Gastrocnemius medialis (tissue), 4 donors: ENCODE measurements around the gene FREM3. TPM values are rescaled to one million over a fixed set of nuclear protein-coding genes. Genes with fewer than 3 reads are reported as not detected.

ENCODE experiments used
- ATAC-seq, 2 donors: fragments of 150-250 bp; one replicate each; pipeline ENCODE4 v1.9.1; 2016
- DNase-seq, 2 donors: peaks; one replicate each; pipeline ENCODE4 v3.0.0-alpha.2; 2019
- H3K27ac ChIP-seq, 4 donors: fragments of 200-600 bp; sonication (generic); 1 replicate in 1 of 4; 2 replicates in 3 of 4; pipeline ENCODE4 v1.5.1; 2016 to 2018; ENCODE audit warnings: mild to moderate bottlenecking in 2 of 4, moderate library complexity in 1 of 4
- H3K27me3 ChIP-seq, 3 donors: fragments of 200-600 bp; sonication (generic) in 2 of 3; 1 replicate in 1 of 3; 2 replicates in 2 of 3; pipeline versions ENCODE4 v1.5.1 to v1.6.0; 2016 to 2019; ENCODE audit warnings: mild to moderate bottlenecking in 1 of 3, moderate library complexity in 1 of 3
- H3K36me3 ChIP-seq, 2 donors: fragments of 200-600 bp; sonication (generic) in 1 of 2; one replicate each; pipeline ENCODE4 v1.5.1; 2017 to 2018
- H3K4me1 ChIP-seq, 2 donors: fragments of 200-600 bp; sonication (generic) in 1 of 2; one replicate each; pipeline ENCODE4 v1.5.1; 2016 to 2017; ENCODE audit warnings: mild to moderate bottlenecking in 2 of 2
- H3K4me3 ChIP-seq, 4 donors: fragments of 200-600 bp; sonication (generic) in 3 of 4; 1 replicate in 1 of 4; 2 replicates in 3 of 4; pipeline ENCODE4 v1.5.1; 2016 to 2019; ENCODE audit warnings: mild to moderate bottlenecking in 2 of 4
- H3K9me3 ChIP-seq, 3 donors: fragments of 200-600 bp; sonication (generic) in 2 of 3; 1 replicate in 1 of 3; 2 replicates in 2 of 3; pipeline ENCODE4 v1.5.1; 2016 to 2019
- CTCF ChIP-seq, 5 experiments: fragments of 450-650 bp in 3 of 5; fragments of 200-600 bp in 2 of 5; sonication (generic) in 2 of 5; IDR thresholded peaks in 4 of 5; conservative IDR thresholded peaks in 1 of 5; 1 replicate in 4 of 5; 2 replicates in 1 of 5; pipeline ENCODE4 v1.5.1; 2016 to 2019; ENCODE audit warnings: antibody characterized with exemption in 5 of 5, mild to moderate bottlenecking in 3 of 5, moderate library complexity in 3 of 5
- POLR2A ChIP-seq, 2 donors: fragments of 450-650 bp; IDR thresholded peaks; one replicate each; pipeline ENCODE4 v1.6.1; 2017; ENCODE audit warnings: antibody characterized with exemption in 2 of 2, mild to moderate bottlenecking in 2 of 2, moderate library complexity in 2 of 2
- in situ Hi-C, 4 donors: fragments of 200-750 bp; cut with MboI; loops; one replicate each; pipeline versions ENCODE4 v1.15.0 to v1.8.0; 2017; ENCODE audit warnings: low sequenced_read_pairs in 4 of 4
- intact Hi-C: fragments of 100-400 bp; cut with DNase I; formaldehyde crosslinking; loops from one replicate; pipeline ENCODE4 v1.15.1; 2023; ENCODE audit warnings: low total_unique reads
- total RNA-seq, 4 donors: library from RNA; depleted of rRNA; stranded (reverse); fragments of >200 nt; gene quantifications; one replicate each; pipeline versions ENCODE4 v1.1.0 to v1.2.3, GENCODE V29; 2016

Gene FREM3
- total RNA-seq, 4 donors from 2014 or later: not detected

- no peaks in the 10 kb centered on the region for H3K36me3 ChIP-seq
- peaks cover 0 to 8% of the 10 kb centered on the region in 2 donors for H3K4me1 ChIP-seq
- no peak for TF ChIP-seq CTCF (IDR thresholded peaks at IDR 0.05 in 4 of 5, conservative IDR thresholded peaks at IDR 0.05 in 1 of 5)
- no peaks in the 10 kb centered on the region for H3K27me3 ChIP-seq
- no peak for DNase-seq
- no peak overlapping the region for H3K27ac ChIP-seq
- in situ Hi-C loops (no loop called here), intact Hi-C loops (no loop called here)
- no peak overlapping the region for H3K4me3 ChIP-seq
- no peaks in the 10 kb centered on the region for H3K9me3 ChIP-seq
- ATAC-seq: no peak
Measured at GRCh38 chr4:143641361-143641760, 59.1 kb downstream of the FREM3 start.

GRCh38 chr4:143634763-143635162 is 65.7 kb downstream of the FREM3 start:
- H3K4me1 ChIP-seq: no peaks in the 10 kb centered on the region
- H3K9me3 ChIP-seq: no peaks in the 10 kb centered on the region
- no peak for ATAC-seq
- intact Hi-C loops: no loop called here
- DNase-seq: no peak
- in situ Hi-C loops: no loop called here
- H3K36me3 ChIP-seq: no peaks in the 10 kb centered on the region
- no peaks in the 10 kb centered on the region for H3K27me3 ChIP-seq
- H3K27ac ChIP-seq: no peak overlapping the region
- no peak overlapping the region for H3K4me3 ChIP-seq
- TF ChIP-seq POLR2A (IDR thresholded peaks at IDR 0.05) (no peak), CTCF (IDR thresholded peaks at IDR 0.05 in 4 of 5, conservative IDR thresholded peaks at IDR 0.05 in 1 of 5) (no peak)

- H3K36me3 ChIP-seq: no peaks in the 10 kb centered on the region
- DNase-seq: no peak
- H3K4me3 ChIP-seq: no peak overlapping the region
- intact Hi-C loops (no loop called here), in situ Hi-C loops (no loop called here)
- no peaks in the 10 kb centered on the region for H3K27me3 ChIP-seq
- no peaks in the 10 kb centered on the region for H3K9me3 ChIP-seq
- no peak for ATAC-seq
- TF ChIP-seq POLR2A (IDR thresholded peaks at IDR 0.05) (no peak), CTCF (IDR thresholded peaks at IDR 0.05 in 4 of 5, conservative IDR thresholded peaks at IDR 0.05 in 1 of 5) (no peak)
- no peak overlapping the region for H3K27ac ChIP-seq
- no peaks in the 10 kb centered on the region for H3K4me1 ChIP-seq
Measured at GRCh38 chr4:143633833-143634232, 66.6 kb downstream of the FREM3 start.

- DNase-seq (peak; percentile 38 to 73), ATAC-seq (peak; percentile 83 to 96)
- no peaks in the 10 kb centered on the region for H3K36me3 ChIP-seq
- TF ChIP-seq POLR2A (IDR thresholded peaks at IDR 0.05) (no peak), CTCF (IDR thresholded peaks at IDR 0.05 in 4 of 5, conservative IDR thresholded peaks at IDR 0.05 in 1 of 5) (no peak)
- H3K27ac ChIP-seq: peak overlapping the region; percentile 10 to 62 (median 32)
- intact Hi-C loops: no loop called here
- in situ Hi-C loops: no loop called here
- no peaks in the 10 kb centered on the region for H3K9me3 ChIP-seq
- H3K27me3 ChIP-seq: no peaks in the 10 kb centered on the region
- peaks cover 32 to 34% of the 10 kb centered on the region in 2 donors for H3K4me1 ChIP-seq
- no peak overlapping the region for H3K4me3 ChIP-seq
Measured at GRCh38 chr4:143626134-143626911, 74.2 kb downstream of the FREM3 start.
